ENCODE measurements around the gene SCNM1.
"Not testable (repeated sequence)": the region's sequence is repeated elsewhere in the genome, so short reads cannot be mapped to it uniquely, and the experiment has no call there.

Gene SCNM1

DNA sequence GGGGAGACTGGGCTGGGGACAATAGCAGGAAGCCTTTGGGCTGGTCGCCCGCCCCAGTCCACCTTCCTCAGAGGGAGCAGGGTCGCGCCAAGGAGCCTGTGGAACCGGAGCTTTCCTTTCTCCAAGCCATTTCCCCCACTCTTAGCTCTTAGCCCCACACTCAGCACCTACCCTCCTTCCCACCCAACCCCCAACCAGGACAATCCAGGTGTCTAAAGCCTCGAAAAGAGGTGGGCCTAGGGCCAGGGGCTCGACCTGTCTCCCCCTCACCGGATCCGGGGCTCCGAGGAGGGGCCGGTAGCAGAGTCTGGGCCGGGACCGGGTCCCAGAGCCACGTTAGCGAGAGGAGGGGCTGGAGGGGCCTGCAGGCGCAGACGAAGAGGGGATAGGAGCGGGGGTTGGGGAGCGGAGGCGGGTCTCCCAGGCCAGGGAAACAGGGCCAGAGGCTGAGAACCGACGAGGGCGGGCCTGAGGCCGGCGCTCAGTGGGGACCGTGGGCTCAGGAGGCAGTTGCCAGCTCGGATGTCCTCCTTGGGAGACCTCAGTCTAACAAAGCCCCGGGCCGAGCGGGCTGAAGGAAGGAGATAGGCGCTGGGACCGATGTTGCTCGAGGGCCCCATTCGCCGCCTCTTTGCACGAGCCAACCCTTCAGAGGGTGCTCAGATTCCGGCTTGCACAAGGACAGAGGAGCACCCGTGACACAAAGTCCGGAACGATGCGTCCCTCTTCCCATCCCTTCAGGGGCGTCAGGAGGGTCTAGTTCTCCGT is 20.5 kb upstream of the SCNM1 start:
- DNase-seq, result peak; percentile 72

DNA sequence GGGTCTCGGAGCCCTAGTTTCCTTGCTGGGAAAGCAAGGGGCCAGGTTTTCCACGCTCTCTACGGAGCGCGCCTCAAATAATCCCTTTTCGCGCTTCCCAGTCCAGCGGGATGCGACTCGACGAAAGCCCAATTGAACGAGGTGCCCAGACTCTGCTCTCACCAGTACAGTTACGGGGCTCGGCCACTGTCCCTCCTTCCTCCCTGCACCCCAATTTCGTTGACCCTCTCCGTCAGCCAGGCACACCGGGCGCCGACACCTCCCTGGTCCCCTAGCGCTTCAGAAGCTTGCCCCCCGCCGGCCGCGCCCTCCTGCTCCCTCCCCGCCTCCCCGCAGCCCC is 19.9 kb upstream of the SCNM1 start:
- no peak for DNase-seq

DNA sequence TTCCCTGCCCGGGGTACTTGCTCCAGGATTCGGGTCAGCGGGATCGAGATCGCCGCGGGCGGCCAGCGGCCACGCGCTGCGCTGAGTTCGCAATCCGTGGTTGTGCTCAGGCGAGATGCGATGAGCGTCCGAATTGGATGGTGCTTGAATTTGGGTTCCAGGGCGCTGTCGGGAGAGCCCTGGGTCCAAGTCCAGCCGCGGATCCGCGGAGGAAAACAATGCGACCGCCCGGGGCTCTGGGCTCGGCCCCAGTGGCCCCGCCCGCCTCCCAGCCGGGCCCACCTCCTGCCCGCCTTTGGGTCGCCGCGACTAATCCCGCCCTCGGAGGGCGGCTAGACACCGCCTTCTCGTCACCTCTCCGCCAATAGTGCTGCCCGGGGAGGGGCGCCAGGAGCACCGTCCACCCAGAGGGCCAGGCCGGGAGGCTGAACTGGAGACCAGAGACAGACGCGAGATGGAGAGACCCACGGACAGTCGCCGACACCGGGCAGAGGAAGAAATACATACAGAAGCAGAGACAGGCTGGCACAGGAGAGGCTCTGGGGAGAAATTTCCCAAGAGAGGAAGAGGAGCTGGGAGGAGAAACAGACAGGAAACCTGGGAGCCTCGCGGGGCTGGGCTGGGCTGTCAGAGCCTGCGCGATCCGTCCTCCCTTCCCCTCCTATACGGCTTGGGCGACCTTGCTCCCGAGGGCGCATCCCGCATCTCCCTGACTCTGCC is 19.4 kb upstream of the SCNM1 start, which contains the start of gene SEMA6C:
Gene SEMA6C, minus strand, starts transcription at position 220 of the 720 bp plus-strand sequence. CDS start 4,010 bp downstream, outside the sequence.
- DNase-seq, result peak; percentile 93

DNA sequence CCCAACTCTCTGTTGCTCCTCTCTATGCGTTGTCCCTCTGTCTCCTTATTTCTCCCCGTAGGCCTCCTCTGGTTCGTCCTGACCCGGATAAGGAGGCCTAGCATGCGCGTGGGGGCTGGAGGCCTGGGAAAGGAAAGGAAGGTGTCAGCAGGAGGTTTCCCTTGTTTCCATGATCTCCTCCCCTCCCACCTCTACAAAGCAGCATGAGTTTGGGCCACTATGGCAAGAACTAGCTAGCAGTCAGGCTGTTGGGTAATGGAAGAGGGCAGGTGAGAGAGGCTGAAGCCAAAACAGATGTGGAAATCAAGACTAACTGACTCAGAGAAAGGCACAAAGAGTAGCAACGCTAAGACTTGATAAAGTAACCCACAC is 18.8 kb upstream of the SCNM1 start:
- no peak for DNase-seq

DNA sequence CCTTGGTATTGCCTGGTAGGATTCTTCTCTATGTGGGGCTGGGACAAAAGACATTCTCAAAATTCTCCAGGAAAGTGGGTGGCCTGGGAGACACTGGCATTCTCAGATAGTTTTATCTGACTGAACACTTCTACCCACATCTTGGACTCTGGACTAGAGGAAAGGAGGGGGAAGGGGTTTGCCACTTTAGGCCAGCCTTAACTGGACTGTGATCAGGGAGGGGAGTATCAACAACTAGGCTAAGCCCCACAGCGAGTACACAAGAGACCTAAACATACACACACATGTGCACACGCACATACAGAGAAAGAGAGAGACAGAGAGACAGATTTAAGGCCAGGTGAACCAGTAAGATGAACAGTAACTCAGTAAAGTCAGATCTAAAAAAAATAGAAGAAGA is 18.3 kb upstream of the SCNM1 start:
- no peak for DNase-seq

DNA sequence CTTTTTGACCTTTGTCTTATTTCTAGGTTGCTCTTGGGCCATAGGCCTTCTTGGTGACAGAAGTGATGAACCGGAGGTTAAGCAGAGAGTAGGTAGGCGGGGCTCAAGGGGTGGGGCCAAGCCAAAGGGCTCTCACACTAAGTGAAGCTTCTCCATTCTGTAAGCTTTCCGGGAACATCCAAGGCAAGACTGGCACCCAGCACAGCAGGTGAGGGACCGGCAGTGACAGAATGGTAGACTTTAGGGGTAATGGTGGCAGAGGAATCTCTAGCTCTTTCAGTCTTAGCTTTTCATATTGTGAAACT is 9.5 kb upstream of the SCNM1 start, which contains the start of gene TNFAIP8L2:
Gene TNFAIP8L2, plus strand, starts transcription at position 135 of the 305 bp plus-strand sequence. CDS start 2,049 bp downstream, outside the sequence.
- no peak for DNase-seq

DNA sequence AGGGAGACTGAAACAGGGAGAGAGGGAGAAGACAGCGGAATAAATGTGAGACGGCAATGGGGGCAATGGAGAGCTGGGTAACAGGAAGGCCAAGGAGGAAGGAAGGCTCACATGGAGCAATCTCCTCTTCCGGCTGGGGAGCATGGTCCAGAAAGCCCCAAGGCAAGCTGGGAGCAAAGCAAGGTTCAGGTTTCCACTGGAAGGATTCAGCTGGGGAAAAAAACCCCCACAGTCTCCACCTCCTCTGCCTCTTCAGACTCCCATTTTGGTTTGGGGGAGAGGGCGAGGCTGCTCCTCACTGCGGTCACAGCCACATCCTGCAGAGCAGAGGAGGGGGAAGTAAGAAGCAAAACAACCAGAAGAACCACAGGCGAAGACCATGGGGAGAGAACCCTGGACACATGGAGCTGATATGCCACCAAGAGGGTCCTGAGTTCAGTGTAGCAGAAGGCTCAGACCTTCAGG is 8.8 kb upstream of the SCNM1 start:
- DNase-seq, result no peak

DNA sequence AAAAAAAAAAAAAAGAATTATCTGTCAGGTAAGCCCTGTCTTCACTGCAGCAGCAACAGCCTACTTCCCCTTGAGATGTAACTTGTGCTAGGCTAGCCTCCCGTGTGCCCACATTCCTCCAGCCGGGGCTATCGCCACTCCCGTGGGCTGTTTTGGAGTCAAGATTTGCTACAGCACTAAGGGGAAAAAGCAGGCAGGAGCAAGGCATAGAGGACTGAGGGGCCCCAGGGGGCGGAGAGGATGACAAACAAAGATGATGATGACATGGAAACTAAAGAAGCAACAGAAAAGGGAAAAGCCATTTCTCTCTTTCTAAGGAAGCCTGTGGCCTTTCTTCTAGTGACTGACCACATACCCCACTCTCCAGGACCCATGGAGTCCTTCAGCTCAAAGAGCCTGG is 7.6 kb upstream of the SCNM1 start:
- no peak for DNase-seq

DNA sequence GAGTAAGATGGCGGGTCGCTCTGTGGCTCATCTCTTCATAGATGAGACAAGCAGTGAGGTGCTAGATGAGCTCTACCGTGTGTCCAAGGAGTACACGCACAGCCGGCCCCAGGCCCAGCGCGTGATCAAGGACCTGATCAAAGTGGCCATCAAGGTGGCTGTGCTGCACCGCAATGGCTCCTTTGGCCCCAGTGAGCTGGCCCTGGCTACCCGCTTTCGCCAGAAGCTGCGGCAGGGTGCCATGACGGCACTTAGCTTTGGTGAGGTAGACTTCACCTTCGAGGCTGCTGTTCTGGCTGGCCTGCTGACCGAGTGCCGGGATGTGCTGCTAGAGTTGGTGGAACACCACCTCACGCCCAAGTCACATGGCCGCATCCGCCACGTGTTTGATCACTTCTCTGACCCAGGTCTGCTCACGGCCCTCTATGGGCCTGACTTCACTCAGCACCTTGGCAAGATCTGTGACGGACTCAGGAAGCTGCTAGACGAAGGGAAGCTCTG is 7.1 kb upstream of the SCNM1 start:
- no peak for DNase-seq

DNA sequence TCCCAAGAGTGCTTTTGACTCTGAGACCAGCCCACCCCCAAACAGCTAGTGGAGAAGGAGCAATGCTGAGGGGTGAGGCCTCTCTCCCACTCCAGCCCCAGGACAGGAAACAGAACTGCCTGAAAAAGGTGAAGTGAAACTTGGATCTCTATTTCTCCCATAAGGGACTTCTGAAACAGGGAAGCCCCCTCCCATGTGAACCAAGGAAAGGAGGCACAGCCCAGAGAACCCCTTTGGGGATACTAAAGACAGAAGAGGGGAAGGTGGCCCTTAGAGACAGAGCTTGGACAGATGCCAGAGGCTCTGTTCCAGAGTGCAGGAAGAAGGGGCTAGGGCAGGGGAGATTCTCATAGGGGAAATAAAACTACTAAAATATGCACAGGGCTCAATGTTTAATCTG is 6.6 kb upstream of the SCNM1 start:
- no peak for DNase-seq

DNA sequence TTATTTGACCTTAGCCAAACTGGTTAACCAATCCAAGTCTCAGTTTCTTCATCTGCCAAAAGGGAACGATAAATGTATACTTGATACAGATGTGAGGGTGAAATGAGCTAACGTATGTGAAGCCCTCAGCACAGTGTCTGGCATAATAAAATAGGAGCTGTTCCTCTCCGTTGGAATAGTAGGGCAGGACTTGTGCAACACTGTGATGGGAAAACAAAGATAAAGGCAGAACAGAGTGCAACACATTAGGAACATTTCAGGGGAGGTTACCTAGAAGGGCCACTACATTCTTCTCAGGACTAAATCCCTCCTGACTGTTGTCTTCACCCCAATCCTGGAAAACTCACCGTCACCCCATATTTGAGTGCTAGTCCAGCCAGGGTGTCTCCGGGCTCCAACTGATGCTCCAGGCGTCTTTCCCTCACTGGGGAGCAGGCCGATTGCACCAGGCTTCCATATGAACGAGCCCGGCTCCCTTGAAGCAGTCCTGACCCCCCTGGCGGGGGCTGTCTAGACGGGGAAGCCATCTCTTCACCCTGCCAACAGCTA is 1.1 kb upstream of the SCNM1 start:
- peak; percentile 58 for DNase-seq

DNA sequence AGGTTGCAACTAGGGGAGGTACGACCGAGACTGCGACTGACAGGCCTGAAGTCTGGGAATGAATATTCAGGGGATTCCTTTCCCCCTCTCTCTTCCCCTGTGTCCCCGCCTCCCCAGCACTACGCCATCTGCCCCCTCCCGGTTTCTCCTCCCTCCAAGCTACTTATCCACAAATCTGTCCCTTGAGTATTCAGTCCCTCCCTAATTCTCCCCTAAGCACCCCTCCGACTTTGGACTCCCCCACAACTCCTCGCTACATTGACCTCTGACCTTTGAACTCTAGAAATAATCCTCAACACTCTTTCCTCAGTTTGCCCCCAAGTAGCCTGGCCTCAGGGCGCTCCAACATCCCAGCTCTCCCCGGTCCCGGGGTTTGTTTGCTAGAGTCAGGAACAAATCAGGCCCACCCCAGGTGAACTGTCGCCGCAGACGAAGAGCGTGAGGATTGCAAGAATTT is 635 bp upstream of the SCNM1 start:
- peak; percentile 88 for DNase-seq

DNA sequence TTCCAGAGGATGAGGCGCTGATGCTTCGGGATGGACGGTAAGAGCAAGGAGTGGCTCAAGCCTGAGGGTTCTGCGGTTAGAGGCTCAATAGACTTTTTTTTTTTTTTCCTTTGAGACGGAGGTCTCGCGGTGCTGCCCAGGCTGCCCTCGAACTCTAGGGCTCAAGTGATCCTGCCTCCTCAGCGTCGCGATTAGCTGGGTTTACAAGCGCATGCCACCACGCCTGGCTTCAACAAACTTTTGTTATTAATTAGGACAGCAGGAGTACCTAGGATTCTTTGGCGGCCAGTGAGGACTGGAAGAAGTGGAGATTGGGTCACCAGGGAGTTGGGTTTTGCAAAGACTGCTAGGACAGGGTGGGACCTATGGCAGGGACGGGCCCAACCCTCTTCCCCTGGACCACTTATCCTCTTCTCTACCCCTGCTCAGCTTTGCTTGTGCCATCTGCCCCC is 587 bp downstream of the SCNM1 start:
- no peak for DNase-seq

DNA sequence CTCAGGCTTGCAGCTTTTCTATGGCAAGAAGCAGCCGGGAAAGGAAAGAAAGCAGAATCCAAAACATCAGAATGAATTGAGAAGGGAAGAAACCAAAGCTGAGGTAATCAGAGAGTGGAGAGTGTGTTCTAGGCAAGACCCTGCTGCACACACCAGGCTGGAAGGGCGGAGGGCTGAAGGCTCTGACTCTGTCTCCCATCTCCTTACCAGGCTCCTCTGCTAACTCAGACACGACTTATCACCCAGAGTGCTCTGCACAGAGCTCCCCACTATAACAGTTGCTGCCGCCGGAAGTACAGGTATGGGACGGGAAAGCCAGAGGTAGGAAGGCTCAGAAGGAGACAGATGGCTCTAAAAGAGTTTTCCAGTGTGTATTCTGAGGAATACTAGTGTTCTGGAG is 1.2 kb downstream of the SCNM1 start:
- no peak for DNase-seq

DNA sequence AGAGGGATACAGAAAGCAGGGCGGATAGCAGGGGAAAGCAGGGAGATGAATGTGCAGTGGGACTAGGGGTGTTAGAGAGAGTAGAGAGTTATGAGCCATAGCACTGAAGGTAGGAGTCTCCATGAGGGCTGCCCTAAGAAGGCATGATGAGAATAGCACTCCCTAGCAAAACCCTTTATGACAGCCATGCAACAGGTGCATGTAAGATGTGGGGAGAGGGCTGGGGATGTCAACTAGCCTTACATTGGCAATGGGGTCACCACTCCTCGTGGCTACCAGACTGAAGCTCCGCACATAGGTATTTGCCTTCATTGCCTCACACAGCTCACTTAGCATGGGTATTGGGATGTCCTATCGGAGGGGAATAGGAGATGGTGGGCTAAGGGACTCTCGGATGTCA is 5.2 kb downstream of the SCNM1 start:
- DNase-seq, result no peak

DNA sequence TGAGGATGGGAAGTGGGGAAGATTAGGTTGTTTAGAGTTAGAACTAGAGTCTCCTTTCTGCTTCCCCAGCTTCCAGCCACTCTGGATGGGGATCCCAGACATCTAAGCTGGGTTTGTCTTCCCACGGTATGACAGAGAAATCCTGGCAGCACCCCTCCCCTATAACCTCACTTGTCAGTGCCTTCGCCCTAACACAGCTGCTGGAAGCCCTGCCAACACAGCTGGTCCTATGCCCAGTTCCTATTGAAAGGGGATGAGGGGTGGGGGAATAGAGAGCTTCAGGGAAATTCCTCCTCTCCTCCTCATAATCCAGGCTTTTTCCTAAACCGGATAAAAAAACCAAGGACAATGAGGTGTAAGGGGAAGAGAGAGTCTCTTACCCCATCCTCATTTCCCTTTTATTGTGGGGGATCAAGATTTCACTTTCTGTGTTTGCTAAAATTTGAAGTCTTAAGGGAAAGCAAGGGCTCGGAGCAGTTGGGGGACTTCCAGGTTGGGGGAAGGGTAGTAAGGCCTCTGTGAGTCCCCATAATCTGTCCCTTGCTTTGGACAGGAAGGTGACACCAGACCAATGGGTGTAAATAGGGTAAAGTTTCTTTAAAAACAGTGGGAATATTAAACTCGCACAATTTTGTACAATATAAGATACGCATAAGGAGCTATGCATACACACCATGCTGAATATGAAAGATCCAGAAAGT is 9.2 kb downstream of the SCNM1 start:
- no peak for DNase-seq

DNA sequence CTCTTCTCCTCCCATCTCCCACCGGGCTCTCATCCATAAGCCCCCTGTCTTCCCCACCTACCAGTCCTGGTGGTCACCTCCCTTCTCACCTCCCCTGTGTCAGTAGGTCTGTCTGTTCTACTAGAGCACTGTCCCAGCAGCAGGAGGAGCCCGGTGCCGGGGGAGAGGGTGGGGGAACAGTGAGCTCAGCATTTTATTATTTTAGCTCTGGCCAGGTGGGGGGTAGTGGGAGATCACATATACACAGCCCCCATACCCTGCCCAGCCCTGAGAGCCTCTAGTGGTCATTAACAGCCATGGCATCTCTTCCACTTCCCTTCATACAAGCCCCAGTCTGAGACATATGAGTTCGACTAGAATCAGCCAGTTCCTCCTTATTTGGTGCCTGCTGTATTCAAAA is 9.9 kb downstream of the SCNM1 start, which contains the start of gene TMOD4:
Gene TMOD4, minus strand, starts transcription at position 119 of the 400 bp plus-strand sequence. CDS start 1,106 bp downstream, outside the sequence.
- DNase-seq, result no peak

DNA sequence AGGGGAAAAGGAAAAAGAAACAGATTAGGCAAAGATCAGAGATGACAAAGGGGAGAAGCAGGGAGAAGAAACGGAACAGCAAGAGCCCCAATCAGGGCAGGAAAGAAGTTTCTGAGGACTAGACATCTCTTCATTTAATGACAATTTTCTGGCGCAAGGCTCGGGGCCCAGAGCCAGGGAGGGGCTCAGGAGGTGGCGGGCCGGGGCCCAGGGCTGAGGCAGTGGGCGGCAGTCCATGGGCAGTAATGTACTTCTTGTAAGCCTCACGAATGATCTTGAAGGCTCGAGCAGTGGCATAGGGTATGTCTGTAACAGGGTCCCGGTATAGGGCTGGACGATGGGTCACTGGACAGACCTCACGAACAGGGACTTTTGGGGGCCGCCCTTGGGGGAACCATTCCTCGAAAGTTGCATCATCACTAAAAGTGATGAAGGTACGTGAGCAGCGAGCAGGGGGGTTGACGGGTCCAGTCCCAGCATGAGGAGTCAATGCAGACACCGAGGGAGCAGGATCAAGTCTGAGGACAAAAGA is 10.6 kb downstream of the SCNM1 start:
- DNase-seq, result no peak

DNA sequence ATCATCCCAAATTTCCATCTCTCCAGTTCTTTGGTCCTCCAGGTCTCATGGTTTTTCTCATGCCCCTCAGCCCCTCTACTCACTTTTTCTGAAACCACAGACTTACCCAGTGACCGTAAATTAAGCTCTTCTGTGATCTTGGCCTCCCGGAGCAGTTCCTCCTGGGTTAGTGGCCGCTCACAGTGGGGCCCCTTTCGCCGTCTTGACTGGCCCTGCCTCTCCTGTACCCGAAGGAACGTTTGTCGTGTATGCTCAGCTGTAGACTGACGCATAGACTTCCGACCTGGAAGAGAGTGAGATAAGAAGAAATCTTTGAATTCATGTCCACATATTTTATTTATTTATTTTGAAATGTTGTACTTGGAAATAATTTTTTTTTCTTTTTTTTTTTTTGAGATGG is 18.3 kb downstream of the SCNM1 start:
- DNase-seq, result no peak

DNA sequence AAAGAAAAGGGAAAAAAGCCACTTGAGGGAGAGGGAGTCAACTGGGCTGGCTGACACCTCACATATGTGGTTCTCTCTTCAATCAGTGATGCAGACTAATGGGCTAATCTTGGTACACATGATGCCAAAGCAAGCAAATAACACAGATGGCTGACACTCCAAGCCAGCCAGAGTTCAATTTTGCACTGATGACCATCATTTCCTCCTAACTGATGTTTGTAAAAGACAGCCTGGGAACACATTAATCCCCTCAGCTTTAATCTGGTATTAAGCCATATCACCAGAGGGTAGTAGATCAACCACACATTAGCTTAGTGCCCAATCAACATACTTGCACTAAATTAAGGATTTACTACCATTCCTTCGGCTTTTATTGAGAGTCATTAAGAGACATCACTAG is 21.3 kb downstream of the SCNM1 start:
- no peak for DNase-seq

DNA sequence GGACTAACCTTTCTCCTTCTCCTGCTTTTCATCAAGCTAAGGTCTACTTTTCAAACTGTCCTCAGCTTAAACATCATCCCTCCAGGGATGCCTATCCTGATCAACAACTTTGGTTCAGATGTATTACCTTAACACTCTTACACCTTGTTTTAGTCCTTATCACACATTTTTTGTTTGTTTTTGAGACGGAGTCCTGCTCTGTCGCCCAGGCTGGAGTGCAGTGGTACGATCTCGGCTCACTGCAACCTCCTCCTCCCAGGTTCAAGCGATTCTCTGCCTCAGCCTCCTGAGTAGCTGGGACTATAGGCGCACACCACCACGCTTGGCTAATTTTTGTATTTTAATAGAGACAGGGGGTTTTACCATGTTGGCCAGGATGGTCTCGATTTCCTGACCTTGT is 22.7 kb downstream of the SCNM1 start:
- DNase-seq, result not testable (repeated sequence)

Measured in right kidney (tissue), 1 donor.